Stimulated activated naive CD8-positive, alpha-beta T cell treated with anti-CD3 and anti-CD28 coated beads, Interleukin-15, Interleukin-2, amounts not matched to agents 100 U/mL and 50 U/mL, for 24 hours (primary cell): ENCODE data around the gene EPB41L4A.
"Not testable (repeated sequence)": the region's sequence is repeated elsewhere in the genome, so short reads cannot be mapped to it uniquely, and the experiment has no call there.

Source experiments
- ATAC-seq: fragments of 150-1000 bp; cut with Tn5 transposase; one replicate; pipeline ENCODE4 v1.10.0; 2021
- DNase-seq: peaks from one replicate; pipeline ENCODE4 v3.0.0; 2021

The EPB41L4A gene

GRCh38 chr5:112419164-112419985, at the start of gene EPB41L4A:
TSS of gene EPB41L4A (minus strand) at chr5:112419277. CDS start at chr5:112419039, 238 bp downstream.
- DNase-seq, result peak; percentile 14
- peak; percentile 26 for ATAC-seq

- DNase-seq (no peak), ATAC-seq (no peak)
Observed at GRCh38 chr5:112467485-112467884, 48.4 kb upstream of the EPB41L4A start.

- ATAC-seq, DNase-seq: not testable (repeated sequence)
Observed at GRCh38 chr5:112466261-112466660, 47.2 kb upstream of the EPB41L4A start.

- ATAC-seq, DNase-seq: not testable (repeated sequence)
Observed at GRCh38 chr5:112447187-112447760, 28.2 kb upstream of the EPB41L4A start.

- DNase-seq, result no peak
- ATAC-seq, result no peak
Observed at GRCh38 chr5:112445626-112446350, 26.7 kb upstream of the EPB41L4A start.

- DNase-seq, ATAC-seq: not testable (repeated sequence)
Observed at GRCh38 chr5:112443932-112444331, 24.9 kb upstream of the EPB41L4A start.

GRCh38 chr5:112440031-112440430, 21.0 kb upstream of the EPB41L4A start:
- ATAC-seq (no peak), DNase-seq (no peak)

GRCh38 chr5:112436144-112436543, 17.1 kb upstream of the EPB41L4A start:
- no peak for DNase-seq
- ATAC-seq, result no peak

GRCh38 chr5:112434641-112435040, 15.6 kb upstream of the EPB41L4A start:
- DNase-seq, result no peak

GRCh38 chr5:112426202-112426601, 7.1 kb upstream of the EPB41L4A start:
- DNase-seq, ATAC-seq: not testable (repeated sequence)

More at GRCh38 chr5:112434641-112435040, 15.6 kb upstream of the EPB41L4A start:
- ATAC-seq, result no peak

- DNase-seq (peak; percentile 61), ATAC-seq (peak; percentile 78)
Observed at GRCh38 chr5:112419986-112420864, 1.1 kb upstream of the EPB41L4A start.

GRCh38 chr5:112418659-112419163, 366 bp downstream of the EPB41L4A start:
- peak; percentile 3 for DNase-seq

GRCh38 chr5:112417931-112418658, 982 bp downstream of the EPB41L4A start:
- peak; percentile 34 for ATAC-seq

More at GRCh38 chr5:112418659-112419163, 366 bp downstream of the EPB41L4A start:
- ATAC-seq, result no peak

GRCh38 chr5:112415552-112415951, 3.5 kb downstream of the EPB41L4A start:
- DNase-seq, result no peak
- ATAC-seq, result no peak

More at GRCh38 chr5:112417931-112418658, 982 bp downstream of the EPB41L4A start:
- DNase-seq, result peak; percentile 44

GRCh38 chr5:112413611-112414010, 5.5 kb downstream of the EPB41L4A start:
- DNase-seq (no peak), ATAC-seq (no peak)

GRCh38 chr5:112412346-112412745, 6.7 kb downstream of the EPB41L4A start:
- DNase-seq (no peak), ATAC-seq (no peak)

- DNase-seq, result no peak
- ATAC-seq, result no peak
Observed at GRCh38 chr5:112411903-112412302, 7.2 kb downstream of the EPB41L4A start.

GRCh38 chr5:112407666-112408065, 11.4 kb downstream of the EPB41L4A start:
- DNase-seq (no peak), ATAC-seq (no peak)

- DNase-seq (no peak), ATAC-seq (no peak)
Observed at GRCh38 chr5:112407240-112407639, 11.8 kb downstream of the EPB41L4A start.

GRCh38 chr5:112403069-112403468, 16.0 kb downstream of the EPB41L4A start:
- ATAC-seq (no peak), DNase-seq (no peak)

- no peak for ATAC-seq
- no peak for DNase-seq
Observed at GRCh38 chr5:112401924-112402323, 17.2 kb downstream of the EPB41L4A start.
